Lung (tissue), 12 donors: ENCODE results near the gene RBM4. TPM values are rescaled to one million over a fixed set of nuclear protein-coding genes. Genes with fewer than 3 reads are reported as not detected.

Source experiments
- ATAC-seq: fragments of 200-7000 bp; cut with Tn5 transposase; one replicate; pipeline ENCODE4 v1.9.1; 2020; ENCODE audit warnings: moderate number of reproducible peaks; ENCODE audit not compliant: insufficient read depth, low FRiP score
- DNase-seq, 3 donors: peaks; one replicate each; pipeline ENCODE4 v3.0.0-alpha.2; 2013 to 2017
- H3K27ac ChIP-seq, 2 donors: one replicate each; pipeline ENCODE4 v1.5.1; 2013; ENCODE audit warnings: mild to moderate bottlenecking in 2 of 2, moderate library complexity in 2 of 2, control low read depth in 1 of 2, inconsistent platforms in 1 of 2, low read depth in 1 of 2, low read length in 1 of 2
- H3K27me3 ChIP-seq, 3 donors: one replicate each; pipeline ENCODE4 v1.5.1; 2013; ENCODE audit warnings: low read length in 2 of 3; ENCODE audit not compliant: control insufficient read depth in 3 of 3, insufficient read depth in 3 of 3
- H3K36me3 ChIP-seq, 4 donors: one replicate each; pipeline ENCODE4 v1.5.1; 2013; ENCODE audit warnings: low read length in 4 of 4, mild to moderate bottlenecking in 1 of 4, moderate library complexity in 1 of 4; ENCODE audit not compliant: control insufficient read depth in 4 of 4, insufficient read depth in 4 of 4
- H3K4me1 ChIP-seq, 5 donors: one replicate each; pipeline ENCODE4 v1.5.1; 2013; ENCODE audit warnings: low read length in 5 of 5, mild to moderate bottlenecking in 2 of 5, moderate library complexity in 1 of 5; ENCODE audit not compliant: control insufficient read depth in 5 of 5, insufficient read depth in 5 of 5
- H3K4me3 ChIP-seq: one replicate; pipeline ENCODE4 v1.5.1; 2013; ENCODE audit warnings: mild to moderate bottlenecking, control low read depth, moderate library complexity
- H3K9ac ChIP-seq, 2 donors: one replicate each; pipeline ENCODE4 v1.5.1; 2013; ENCODE audit warnings: low read length in 2 of 2, control low read depth in 1 of 2; ENCODE audit not compliant: insufficient read depth in 1 of 2
- H3K9me3 ChIP-seq, 4 donors: one replicate each; pipeline ENCODE4 v1.5.1; 2013; ENCODE audit warnings: low read length in 3 of 4, mild to moderate bottlenecking in 1 of 4, moderate library complexity in 1 of 4; ENCODE audit not compliant: control insufficient read depth in 4 of 4, insufficient read depth in 3 of 4
- WGBS, 2 donors: extraction: QIAGEN DNeasy Blood & Tissue Kit; methylation state at CpG; one replicate each; pipeline ENCODE4 v1.1.7; 2013; 5-methylcytosine and 5-hydroxymethylcytosine counted together
- polyA plus RNA-seq, 2 donors: library from polyadenylated mRNA; stranded (reverse); fragments of 200-250 nt; gene quantifications; one replicate each; pipeline ENCODE4 v1.2.1, GENCODE V29; 2013
- total RNA-seq, 2 donors: library from RNA; depleted of rRNA in 1 of 2; stranded (reverse); fragments of >200 nt in 1 of 2; gene quantifications; one replicate each; pipeline ENCODE4 v1.2.1, GENCODE V29; 2014 to 2021
- TF ChIP-seq, protein P1 (sequence below): IDR thresholded peaks from 2 replicates; pipeline ENCODE4 v1.5.1; 2012; ENCODE audit warnings: mild to moderate bottlenecking; ENCODE audit errors: control extremely low read depth, extremely low read depth
- donor health status: control.
- donor health status: control.
- donor health status: Bipolar disorder and iron deficiency.
- donor health status: healthy.
- donor health status: DM: yes; HTN: yes; CAD: no.

The RBM4 gene
- total and polyA plus RNA-seq, 4 donors: 77.2 to 153 (median 101) TPM

DNA sequence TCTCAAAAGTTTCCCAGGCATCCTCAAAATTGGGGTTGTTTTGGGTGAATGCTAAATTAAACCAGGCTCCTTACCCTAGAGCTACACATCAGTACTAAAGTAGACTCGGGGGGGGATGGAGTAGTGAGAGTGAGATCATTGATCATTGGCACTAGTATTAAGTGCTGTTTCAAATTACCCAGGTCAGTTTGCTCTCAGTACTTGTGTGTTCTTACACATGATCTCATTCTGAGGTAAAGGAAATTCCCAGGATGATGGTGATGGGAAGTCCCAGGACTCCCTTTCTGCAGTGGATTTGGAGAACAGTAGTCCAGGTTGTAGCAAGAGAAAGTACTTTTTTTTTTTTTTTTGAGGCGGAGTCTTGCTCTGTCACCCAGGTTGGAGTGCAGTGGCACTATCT, 12.5 kb downstream of the RBM4 start:
- Histone ChIP-seq H3K9me3 (no peaks in the 10 kb centered on the region), H3K27ac (no peak overlapping the region), H3K9ac (no peak overlapping the region), H3K4me3 (no peak overlapping the region), H3K27me3 (no peaks in the 10 kb centered on the region), H3K4me1 (peaks cover 2 to 6% (median 6%) of the 10 kb centered on the region in 5 donors), H3K36me3 (peaks cover 11 to 44% (median 22%) of the 10 kb centered on the region in 4 donors)
- DNase-seq (no peak), ATAC-seq (no peak)
- 89 to 98% methylated on average over 2 of the region's 2 CpGs for WGBS, 2 donors
- TF ChIP-seq, protein P1, sequence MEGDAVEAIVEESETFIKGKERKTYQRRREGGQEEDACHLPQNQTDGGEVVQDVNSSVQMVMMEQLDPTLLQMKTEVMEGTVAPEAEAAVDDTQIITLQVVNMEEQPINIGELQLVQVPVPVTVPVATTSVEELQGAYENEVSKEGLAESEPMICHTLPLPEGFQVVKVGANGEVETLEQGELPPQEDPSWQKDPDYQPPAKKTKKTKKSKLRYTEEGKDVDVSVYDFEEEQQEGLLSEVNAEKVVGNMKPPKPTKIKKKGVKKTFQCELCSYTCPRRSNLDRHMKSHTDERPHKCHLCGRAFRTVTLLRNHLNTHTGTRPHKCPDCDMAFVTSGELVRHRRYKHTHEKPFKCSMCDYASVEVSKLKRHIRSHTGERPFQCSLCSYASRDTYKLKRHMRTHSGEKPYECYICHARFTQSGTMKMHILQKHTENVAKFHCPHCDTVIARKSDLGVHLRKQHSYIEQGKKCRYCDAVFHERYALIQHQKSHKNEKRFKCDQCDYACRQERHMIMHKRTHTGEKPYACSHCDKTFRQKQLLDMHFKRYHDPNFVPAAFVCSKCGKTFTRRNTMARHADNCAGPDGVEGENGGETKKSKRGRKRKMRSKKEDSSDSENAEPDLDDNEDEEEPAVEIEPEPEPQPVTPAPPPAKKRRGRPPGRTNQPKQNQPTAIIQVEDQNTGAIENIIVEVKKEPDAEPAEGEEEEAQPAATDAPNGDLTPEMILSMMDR: no peak

DNA sequence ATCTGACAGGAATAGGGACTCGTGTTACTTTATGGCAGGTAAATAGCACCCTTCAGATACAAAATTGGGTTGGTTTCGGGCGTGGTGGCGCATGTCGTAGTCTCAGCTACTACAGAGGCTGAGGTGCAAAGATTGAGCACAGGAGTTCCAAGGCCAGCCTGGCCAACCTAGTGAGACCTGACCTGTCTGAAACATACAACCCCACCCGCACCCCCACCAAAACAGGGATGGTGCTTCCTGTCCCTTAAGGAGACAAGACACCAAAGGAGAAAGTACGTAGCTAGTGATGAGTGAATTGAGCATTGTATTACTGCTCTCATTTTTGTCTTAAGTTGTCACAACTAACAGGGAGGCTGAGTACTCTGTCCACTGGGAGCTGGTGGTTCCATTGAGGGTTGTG, 14.1 kb downstream of the RBM4 start:
- no peaks in the 10 kb centered on the region for H3K27me3 ChIP-seq
- ATAC-seq (no peak), DNase-seq (no peak)
- H3K27ac ChIP-seq: no peak overlapping the region
- peaks cover 6 to 40% (median 17%) of the 10 kb centered on the region in 4 donors for H3K36me3 ChIP-seq
- H3K9ac ChIP-seq: no peak overlapping the region
- H3K9me3 ChIP-seq: no peaks in the 10 kb centered on the region
- peaks cover 0 to 2% (median 0%) of the 10 kb centered on the region in 5 donors for H3K4me1 ChIP-seq
- 94 to 95% methylated on average over 7 of the region's 7 CpGs for WGBS, 2 donors
- H3K4me3 ChIP-seq: no peak overlapping the region
- TF ChIP-seq, protein P1: no peak

DNA sequence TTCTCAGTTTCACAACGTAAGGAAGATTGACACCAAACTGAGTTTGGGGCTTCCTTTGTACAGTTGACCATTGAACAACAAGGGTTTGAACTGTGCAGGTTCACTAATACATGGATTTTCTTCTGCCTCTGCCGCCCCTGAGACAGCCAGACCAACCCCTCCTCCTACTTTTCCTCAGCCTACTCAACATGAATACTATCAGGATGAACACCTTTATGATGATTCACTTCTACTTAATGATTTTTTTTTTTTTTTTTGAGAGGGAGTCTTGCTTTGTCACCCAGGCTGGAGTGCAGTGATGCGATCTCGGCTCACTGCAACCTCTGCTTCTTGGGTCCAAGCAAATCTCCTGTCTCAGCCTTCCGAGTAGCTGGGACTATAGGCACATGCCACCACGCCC, 14.6 kb downstream of the RBM4 start:
- H3K27ac ChIP-seq: no peak overlapping the region
- ATAC-seq (no peak), DNase-seq (no peak)
- no peak overlapping the region for H3K9ac ChIP-seq
- 90 to 93% methylated on average over 6 of the region's 6 CpGs for WGBS, 2 donors
- H3K4me1 ChIP-seq: peaks cover 0 to 2% (median 0%) of the 10 kb centered on the region in 5 donors
- H3K36me3 ChIP-seq: peaks cover 6 to 40% (median 16%) of the 10 kb centered on the region in 4 donors
- no peak overlapping the region for H3K4me3 ChIP-seq
- no peaks in the 10 kb centered on the region for H3K27me3 ChIP-seq
- TF ChIP-seq, protein P1: no peak
- no peaks in the 10 kb centered on the region for H3K9me3 ChIP-seq

DNA sequence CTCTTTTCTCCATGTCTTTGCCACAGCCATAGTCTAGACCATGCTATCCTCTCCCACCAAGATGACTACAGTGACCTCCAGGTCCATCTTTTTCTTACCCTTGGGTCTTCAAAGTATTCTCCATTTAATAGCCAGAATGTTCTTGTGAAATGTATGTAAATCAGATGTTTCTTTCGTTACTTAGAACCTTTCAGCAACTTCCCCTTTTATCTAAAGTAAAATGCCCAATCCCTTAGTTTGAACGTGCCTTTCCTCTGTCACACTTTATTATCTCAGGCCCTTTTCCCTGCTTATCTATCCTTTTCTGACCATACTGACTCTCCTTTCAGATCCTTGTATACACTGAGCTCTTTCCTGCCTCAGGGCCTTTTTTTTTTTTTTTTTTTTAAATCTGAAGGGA, 21.3 kb downstream of the RBM4 start:
- H3K4me3 ChIP-seq: no peak overlapping the region
- ATAC-seq: no peak
- WGBS, 2 donors: 29 to 51% methylated on average over 2 of the region's 2 CpGs
- H3K36me3 ChIP-seq: peaks cover 9 to 22% (median 17%) of the 10 kb centered on the region in 4 donors
- DNase-seq: no peak
- H3K27me3 ChIP-seq: no peaks in the 10 kb centered on the region
- no peak overlapping the region for H3K27ac ChIP-seq
- TF ChIP-seq, protein P1: no peak
- H3K9ac ChIP-seq: no peak overlapping the region
- no peaks in the 10 kb centered on the region for H3K9me3 ChIP-seq
- no peaks in the 10 kb centered on the region for H3K4me1 ChIP-seq
